ENCODE data around the gene ADIG.
"Not testable (repeated sequence)": the region's sequence is repeated elsewhere in the genome, so short reads cannot be mapped to it uniquely, and the experiment has no call there.

ADIG gene

DNA sequence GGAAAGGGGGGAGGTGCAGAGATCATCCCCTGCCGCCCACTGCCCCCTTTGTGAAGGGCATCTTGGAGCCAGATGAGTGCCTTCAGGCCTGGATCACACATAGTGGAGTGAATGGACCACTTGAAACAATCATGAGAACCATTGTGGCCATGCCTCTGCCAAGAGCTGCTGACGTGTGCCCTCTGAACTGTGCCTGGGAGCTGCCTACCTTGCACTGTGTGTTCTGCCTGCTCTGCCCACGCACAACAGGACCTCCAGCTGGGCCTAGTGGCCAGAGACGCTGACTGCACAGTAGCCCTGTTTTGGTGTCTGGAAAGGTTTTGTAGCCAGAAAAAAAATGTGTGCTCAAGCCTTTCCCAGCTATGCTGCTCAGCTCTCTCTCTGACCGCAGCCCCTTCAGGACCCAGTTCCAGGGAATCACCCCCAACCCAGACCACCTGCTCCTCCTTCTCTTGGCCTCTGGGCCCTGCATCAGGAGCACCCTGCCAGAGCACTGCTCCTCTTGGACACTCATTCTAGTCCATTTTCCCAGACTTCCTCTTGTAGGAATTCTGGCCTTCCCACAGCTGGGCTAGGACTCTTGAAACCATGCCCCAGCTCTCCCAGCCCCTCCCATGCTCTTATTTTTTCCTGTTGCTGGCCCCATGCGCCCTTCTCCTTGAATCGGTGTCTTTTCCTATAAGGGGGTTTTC lies 1.6 kb upstream of the ADIG start:
- DNase-seq: no peak

DNA sequence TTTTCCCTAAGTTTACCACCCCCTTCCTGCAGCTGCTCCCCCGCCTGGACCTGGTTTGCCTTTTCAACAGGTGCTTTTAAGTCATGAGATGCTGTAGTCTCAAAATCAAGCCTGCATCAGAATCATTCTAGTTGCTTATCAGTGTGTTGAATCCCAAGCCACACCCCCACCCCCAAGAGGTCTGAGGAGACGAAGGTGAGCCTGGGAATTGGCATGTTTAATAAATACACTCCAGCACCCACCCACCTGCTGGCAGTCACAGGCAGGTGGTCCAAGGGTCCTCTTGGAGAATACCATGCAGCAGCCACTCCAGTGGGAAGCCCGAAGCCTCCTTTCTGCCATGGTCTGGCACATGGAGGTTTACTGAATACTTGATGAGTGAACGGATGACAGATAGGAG lies 1.1 kb upstream of the ADIG start:
- no peak for DNase-seq

DNA sequence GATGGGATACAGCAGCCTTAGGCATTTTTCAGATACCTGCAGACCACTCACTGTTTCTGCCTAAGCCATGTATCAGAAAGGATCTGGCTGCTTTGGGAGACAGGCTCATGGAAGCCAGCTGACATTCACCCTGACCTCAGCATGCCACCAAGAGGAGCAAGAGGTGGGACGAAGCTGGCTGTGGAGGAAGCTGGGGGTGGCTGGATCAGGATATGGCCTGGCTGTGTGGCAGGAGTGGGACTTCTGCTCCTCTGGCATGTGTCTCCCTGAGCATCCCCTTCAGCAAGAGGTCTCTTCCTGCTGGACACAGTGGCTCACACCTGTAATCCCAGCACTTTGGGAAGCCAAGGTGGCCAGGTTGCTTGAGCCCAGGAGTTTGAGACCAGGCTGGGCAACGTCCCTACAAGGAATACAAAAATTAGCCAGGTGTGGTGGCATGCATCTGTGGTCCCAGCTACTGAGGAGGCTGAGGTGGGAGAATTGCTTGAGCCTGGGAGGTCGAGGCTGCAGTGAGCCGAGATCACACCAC lies 897 bp downstream of the ADIG start:
- DNase-seq: no peak

DNA sequence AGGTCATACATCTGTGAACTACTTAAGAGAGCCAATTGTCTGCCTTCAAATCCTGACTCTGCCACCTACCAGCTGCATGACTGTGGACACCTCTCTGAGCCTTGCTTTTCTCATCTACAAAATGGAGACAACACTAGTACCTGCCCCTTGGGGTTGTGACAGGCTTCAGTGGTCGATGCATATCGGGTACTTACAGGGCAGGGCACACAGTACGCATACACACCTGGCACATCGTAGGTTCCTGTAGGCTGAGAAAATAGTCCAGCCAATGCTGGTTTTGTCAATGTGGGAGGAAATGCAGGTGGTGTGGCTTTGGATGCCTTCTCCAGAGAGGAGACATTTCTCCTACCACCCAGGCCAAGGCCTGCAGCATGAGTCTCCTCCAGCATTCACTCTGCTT lies 2.3 kb downstream of the ADIG start:
- DNase-seq: no peak

DNA sequence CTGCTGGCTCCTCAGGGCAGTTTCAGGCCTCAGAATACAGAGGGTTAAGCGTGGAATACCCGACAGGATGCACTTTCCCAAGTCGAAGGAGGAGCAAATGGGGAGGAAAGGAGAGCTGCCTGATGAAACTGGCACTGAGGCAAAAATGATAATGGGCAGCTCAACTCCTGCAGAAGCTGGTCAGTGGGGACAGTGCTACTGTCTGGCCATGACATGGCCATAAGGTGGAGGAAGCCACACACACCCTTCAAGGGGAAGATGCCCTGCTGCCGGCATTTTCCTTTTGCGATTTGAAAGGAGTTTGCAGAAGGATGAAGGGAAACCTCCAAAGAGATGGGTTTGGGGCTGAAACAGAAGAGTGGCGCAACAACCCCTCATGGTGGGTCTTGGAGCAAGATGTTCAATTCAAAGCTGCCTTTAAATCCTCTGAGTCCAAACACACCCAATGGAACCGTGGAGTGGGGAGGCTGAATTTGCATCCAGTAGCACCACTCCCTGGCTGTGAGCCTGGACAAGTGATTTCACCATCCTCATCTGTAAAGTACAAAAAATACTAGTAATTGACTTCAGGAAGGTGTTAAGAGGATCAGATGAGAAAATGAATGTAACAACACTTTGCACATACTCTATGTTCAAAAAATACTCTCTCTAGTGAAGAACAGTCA lies 3.2 kb downstream of the ADIG start:
- no peak for DNase-seq

DNA sequence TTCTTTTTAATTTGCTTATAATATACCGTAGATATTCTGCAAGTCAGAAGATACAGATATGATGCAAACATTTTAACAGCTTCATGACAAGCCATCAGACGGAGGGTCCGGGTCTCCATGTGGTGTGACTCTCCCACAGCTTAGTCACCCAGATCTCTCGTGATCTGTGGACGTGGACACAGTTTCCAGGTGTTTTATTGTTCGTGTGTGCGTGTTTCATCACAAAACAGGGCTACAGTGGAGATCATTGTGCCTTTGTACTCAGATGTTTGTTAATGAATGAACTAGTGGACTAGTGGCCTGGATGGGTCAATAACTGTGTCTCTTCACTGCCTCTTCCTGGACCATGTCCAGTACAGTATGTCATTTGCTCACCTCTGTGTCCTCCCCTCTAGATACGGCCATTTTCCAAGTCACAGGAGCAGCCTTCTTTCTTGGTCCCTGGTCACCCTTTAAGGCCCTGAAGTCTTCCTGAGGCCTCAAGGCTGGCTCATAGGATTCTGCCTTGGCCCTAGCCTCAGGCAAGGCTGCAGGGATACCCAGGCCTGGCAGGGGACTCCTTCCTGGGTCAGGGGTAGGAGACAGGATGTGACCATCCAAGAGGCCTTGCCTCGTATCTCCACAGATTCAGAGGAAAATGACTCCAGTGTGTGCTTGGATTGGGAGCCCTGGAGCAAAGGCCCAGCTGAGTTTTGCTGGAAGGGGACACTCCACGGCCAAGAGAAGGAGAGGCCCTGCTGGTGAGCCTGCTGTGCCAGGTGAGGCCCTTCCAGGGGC lies 4.6 kb downstream of the ADIG start:
- no peak for DNase-seq

DNA sequence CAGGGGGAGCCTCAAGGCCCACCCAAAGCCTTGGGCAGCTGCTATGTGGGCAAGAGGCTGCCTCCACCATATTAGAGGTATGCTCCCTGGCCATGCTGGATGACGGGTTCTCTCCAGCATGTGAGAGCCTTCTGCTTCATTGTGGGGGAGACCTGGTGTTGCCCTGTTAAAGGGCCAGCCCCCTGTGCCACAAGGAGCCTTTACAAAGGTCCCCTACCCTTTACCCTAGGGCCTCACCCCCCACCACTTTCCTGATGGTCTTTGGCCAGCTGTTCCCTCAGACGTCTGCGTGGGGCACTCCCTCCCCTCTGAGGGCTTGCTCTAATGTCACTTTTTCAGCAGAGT lies 5.2 kb downstream of the ADIG start:
- no peak for DNase-seq

DNA sequence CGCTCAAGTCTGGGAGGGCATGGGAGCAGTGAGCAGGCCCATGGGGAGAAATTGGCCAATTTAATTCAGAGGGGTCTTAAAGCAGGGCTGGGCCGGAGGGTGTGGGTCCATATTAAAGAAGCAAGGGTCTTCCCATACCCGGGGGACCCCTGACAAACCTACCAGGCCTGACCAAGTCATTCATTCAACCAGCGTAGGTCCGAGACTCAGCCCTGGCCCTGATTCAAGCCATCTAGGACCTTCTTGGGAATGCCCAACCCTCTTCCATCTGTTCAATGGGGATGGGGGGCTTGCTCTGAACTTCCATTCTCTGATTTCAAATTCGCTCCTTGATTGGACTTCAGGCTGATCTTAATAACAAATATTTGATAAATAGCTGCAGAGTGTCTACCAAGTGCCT lies 7.3 kb downstream of the ADIG start:
- no peak for DNase-seq

DNA sequence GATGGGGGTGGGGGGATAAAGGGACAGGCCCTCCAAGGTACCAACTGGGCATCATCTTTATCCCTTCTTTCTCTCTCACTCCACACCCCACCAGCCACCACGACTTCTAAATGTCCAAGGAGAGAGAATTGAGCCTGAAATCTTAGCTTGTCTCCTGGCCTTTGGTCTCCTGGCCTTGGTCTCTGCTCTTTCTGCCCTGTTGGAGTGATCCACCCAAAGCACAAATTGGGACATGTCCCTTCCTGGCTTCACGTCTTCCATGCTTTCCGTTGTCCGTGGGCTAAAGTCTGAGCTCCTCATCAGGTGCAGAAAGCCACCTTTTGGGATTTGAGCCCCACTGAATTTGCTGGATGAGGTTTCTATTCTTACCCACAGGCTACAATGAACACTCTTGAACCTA lies 8.4 kb downstream of the ADIG start:
- DNase-seq: no peak

DNA sequence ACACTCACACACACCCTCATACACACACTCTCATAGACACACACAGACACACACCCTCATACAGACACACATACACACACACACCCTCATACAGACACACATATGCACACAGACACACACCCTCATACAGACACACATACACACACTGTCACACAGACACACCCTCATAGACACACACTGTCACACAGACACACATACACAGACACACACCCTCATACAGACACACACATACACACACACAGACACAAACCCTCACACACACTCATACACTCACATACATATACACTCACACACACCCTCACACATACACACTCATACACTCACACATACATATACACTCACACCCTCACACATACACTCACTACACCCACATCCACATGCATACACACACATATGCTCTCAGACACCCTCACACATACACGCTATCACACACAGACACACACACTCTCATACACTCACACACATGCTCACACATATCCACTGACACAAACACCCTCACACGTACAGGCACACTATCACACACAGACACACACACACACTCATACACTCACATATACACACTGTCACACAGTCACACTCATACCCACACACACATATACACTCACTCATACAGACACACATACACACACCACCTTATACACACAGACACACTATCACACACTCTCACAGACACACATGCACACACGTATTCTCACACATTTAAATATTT lies 9.1 kb downstream of the ADIG start:
- no peak for DNase-seq

DNA sequence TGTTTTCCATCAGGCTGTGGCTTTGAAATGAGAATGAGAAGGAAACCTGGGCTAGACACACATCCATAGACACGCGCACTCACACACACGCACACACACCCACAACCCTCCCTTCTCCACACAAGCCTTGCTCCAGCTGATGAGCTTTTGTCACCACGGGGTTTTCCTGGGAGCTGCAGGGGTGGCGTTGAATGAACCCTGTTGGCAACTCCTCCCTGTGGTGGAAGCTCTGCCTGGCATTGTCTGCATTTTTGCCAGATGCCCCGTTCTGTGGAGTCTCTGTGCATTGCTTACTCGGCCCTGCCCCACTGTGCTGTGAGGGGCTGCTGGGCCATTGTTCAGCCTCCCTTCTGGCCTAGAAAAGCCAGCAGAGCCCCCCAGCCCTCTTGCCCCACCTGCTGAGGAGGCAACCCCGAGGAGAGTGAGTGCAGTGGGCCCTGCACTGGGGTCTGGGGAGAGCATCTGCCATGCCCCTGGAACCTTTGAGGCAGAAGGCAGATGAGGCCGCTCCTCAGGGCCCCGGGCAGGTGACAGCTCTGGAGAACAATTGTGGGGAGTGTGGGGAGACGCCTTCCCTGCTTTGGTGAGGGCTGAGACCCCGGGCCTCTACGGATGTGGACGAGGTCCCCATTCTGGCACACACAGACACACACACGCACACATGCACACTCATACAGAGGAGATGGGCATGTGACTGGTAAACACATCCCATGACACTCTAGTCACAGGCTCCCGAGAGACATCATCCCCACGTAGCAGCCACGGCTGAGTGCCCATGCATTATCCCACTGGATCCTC lies 9.9 kb downstream of the ADIG start:
- no peak for DNase-seq

DNA sequence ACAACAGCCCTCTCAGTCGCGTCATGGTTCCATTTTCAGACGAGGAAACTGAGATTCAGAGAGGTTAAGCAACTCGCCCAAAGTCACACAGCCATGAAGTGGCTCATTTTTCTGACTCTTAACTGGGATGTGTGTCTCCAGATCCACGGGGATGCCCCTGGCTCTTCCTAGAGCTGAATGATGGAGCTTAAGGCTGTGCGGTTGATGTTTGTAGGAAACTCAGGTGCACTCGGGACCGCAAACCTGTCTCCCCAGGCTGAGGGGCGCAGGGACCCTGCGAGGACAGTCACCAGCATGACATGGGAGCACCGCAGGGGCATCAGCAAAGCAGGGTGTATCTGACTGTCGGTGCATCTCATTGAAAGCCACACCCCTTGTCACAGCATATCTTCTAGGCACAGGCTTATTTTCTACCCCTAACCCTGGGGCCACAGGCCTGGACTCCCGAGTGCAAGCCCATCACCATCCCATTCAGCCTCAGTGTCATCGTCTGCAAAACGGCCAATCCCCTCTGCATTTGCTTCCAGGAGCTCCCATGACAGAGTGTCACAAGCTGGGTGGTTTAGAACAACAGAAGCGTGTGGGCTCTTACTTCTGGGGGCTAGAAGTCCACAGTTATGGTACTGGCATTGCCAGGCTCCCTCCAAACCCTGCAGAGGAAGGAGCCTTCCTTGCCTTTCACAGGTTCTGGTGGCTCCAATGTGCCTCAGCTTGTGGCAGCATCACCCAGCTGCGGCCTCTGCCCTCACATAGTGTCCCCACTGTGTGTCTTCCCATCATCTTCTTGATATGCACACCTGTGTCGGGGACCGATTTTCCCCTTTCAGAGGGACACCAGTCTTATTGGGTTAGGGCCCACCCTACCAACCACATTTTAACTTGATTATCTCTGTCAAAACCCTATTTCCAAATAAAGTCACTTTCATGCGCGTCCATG lies 10.7 kb downstream of the ADIG start:
- no peak for DNase-seq

DNA sequence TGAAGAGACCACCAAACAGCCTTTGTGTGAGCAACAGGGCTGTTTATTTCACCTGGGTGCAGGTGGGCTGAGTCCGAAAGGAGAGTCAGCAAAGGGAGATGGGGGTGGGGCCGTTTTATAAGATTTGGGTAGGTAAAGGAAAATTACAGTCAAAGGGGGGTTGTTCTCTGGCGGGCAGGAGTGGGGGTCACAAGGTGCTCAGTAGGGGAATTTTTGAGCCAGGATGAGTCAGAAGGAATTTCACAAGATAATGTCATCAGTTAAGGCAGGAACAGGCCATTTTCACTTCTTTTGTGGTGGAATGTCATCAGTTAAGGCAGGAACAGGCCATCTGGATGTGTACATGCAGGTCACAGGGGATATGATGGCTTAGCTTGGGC lies 11.4 kb downstream of the ADIG start:
- not testable (repeated sequence) for DNase-seq

DNA sequence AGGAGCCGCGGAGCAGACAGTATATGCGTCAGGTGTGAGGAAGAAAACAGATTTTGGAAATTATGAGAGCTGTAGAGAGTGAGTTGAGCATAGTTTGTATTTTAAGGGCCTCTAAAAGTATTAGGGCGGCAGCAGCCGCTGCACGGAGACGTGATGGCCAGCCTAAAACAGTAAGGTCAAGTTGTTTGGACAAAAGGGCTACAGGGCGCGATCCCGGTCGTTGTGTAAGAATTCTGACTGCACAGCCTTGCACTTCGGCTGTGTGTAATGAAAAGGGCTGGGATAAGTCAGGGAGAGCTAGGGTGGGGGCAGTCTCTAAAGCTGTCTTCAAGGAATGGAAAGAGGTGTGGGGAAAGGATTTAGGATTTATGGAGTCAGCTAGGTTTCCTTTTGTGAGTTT lies 13.3 kb downstream of the ADIG start:
- not testable (repeated sequence) for DNase-seq

DNA sequence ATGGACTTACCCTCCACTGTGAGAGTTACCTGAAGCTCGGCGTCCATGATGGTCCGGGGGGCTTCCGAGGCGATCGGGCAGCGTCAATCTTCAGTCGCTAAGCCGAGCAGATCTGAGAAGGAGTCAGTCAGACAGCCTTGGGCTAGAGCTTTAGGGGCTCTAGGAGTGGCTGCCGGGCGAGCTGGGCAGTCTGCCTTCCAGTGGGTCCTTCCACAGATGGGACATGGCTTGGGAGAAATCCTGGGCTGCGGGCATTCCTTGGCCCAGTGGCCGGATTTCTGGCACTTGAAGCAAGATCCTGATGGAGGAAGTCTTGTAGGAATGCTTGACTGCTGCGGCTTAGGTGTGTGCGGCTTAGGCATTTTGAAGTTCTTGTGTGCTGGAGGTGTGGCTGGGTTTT lies 14.9 kb downstream of the ADIG start:
- not testable (repeated sequence) for DNase-seq

DNA sequence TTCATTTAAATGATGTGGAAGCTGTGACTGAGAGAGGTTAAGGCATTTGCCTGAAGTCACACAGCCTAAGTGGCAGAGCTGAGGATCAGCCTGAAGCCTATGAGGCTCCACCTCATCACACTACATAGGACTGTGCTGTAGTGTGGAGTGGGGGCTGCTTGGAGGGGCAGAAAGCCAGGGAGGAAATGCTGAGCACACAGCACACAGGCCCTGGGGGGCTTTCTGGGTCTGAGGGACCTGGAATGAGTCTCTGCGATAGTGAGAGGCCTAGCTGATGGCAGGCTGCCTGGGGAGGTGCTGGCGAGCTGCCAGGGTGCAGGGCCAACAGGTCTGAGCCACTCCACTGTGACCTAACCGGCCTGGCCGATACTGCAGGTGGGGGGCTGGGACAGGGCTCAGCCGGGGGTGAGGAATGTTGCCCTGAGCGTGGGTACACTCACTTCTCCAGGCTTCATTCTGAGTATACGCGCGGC lies 18.4 kb downstream of the ADIG start:
- DNase-seq: no peak

DNA sequence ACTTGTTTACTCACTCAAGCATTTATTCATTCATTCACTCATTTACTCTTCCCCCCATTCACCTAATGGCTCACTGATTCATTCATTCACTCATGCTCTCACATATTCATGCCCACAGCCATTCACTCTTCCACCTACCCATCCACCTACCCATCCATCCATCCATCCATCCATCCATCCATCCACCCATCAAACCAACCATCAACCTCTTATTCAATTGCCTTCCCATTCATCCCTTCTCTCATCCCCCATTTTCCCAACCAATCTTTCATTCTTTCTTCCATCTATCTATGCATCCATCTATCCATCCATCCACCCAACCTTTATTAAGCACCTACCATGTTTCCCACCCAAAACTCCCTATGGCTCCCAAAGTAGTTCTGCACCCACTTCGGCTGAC lies 19.1 kb downstream of the ADIG start:
- no peak for DNase-seq

DNA sequence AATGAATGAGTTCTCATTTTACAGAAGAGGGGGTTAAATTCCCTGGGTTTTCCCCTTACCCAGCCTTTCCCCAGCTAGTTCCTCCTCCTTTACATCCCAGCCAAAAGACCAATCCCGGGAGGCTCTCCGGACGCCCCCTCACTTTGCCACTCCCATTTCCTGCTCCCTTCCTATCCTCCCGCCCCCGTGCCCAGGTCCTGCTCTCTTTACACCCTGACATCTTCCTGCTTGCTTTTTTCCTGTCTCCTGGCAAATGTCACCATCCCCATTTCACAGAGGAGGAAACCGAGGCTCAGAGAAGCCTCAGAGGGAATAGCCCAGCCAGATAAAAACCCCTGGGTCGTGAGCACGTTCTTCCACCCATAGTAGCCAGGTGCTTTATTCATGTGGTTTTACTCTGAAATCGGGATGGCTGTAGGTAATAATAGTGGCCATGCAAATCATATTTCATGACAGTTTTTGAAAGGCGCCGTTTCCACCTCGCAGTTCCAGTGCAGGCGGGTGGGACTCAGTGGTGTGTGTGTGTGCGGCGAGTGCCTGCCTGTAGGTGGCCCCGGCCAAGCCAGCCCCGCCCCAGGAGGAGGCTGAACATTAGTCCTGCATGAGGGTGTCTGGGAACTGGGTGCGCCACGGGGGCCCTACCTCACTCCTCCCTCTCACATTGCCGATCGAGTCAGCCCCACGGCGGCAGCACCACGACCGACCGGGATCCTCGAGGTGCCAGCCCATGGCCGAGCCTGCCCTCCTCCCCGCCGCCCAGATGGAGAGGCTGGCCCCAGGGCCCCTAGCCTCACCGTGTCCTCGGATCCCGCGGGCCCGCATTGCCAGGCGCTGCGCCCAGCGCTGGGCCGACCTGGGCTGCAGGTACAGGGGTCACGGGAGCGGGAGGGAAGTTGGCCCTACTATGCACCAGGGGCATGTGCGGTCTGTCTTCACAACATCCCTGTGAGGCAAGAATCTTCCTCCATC lies 20.5 kb downstream of the ADIG start, which contains the start of gene ARHGAP40:
ARHGAP40 (plus strand) TSS at position 594 of the 969 bp plus-strand sequence.
- peak; percentile 11 to 20 for DNase-seq

DNA sequence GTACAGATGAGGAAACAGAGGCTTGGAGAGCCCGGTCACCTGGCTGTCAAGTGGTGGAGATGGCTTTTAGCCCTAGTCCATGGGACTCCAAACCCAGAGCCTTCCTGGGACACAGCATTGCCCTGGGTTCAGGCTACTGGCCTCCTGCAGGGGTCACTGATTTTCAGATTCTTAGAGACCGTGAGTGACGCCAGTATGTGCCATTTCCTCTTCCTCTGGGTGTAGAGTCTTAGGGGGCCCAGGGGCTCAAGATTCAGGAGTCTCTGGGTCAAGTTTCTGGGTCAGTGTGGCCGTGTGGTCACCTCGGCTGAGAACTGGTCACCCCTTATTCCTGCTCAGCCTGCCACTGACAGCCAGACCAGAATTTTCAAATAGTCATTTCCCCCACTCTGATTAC lies 21.2 kb downstream of the ADIG start:
- no peak for DNase-seq

DNA sequence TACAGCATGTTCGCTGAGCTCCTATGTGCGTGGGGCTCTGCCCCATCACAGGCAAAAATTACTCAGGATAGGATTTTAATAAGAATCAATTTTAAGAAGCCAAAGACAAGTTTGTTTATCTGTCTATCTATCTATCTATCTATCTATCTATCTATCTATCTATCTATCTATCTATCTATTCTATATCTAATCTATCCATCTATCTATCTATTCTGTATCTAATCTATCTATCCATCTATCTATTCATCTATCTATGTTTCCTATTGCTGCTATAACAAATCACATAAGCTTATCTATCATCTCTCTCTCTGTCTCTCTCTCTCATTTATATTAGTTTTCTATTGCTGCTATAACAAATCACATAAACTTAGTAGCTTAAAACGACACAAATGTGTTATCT lies 22.3 kb downstream of the ADIG start:
- no peak for DNase-seq
